ENCODE data around the gene TEN1. TPM values are rescaled to one million over a fixed set of nuclear protein-coding genes. Genes with fewer than 3 reads are reported as not detected.

Gene TEN1
- polyA plus RNA-seq, 3 donors: 15.1 to 24.2 (median 22.9) TPM

DNA sequence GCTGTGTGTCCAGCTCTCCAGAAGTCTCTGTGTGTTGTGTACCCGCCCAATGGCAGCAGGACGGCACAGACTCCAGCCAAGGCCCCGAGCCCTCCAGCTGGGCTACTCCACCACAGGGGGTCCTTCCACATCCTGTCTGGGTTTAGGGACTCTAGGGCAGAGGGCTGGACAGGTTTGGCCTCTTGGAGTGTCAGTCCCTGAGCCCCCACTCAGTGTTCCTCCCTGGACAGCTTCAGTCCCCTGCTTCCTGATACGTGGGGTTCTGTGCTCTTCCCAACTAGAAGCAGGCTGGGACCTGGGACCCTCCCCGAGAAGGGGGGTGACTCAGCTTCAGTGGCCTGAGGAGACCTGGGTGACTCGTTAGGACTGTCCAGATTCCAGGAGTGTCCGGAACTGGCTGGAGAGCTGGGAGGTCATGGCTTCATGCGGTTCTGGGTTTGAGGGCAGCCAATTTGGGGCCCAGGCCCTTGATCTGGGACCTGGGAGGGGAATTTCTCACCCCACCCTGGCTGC is 25.8 kb downstream of the TEN1 start:
- DNase-seq (ENCODE audit: low read depth in 3 of 3, low spot score in 2 of 3): no peak

DNA sequence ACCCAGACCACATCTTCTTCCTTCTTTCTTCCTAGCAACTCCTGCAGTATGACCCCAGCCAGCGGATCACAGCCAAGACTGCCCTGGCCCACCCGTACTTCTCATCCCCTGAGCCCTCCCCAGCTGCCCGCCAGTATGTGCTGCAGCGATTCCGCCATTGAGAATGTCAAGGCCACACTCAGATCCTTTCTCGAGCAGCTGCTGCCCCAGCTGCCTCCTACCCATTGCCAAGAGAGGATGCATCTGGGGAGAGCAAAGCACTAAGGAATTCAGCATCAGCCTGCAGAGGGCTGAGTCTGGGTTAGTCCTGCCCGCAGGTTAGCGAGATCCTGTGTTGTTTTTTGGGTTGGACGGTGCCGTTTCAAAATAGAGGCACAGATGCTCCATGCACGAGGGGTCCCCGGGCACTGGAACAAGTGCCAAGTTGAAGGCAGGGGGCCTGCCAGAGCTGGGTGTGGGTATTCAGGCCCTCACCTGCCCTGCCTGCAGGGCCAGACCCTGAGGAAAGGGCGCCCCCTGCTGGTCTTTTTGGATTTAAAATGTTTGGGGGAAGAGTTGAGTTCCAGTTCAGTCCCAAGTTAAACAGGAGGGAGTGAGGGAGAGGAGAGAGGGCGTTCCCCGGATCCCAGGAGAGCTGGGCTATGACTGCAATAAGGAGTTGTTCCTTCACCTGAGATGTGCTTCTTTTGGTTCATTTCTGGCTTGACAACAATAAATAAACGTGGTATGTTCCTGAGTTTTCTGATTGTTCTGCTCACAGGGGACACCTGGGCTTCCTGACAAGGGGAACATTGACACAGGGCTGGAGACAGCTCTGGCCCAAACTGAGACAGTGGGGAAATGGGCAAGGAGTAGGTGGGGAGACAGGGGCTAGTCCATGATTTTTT is 26.5 kb downstream of the TEN1 start:
- no peak for DNase-seq (ENCODE audit: low read depth in 3 of 3, low spot score in 2 of 3)

GRCh38 chr17:76007131-76007849 is 28.2 kb downstream of the TEN1 start:
- no peak for DNase-seq (ENCODE audit: low read depth in 3 of 3, low spot score in 2 of 3)

GRCh38 chr17:76007850-76008165 is 28.8 kb downstream of the TEN1 start:
- no peak for DNase-seq (ENCODE audit: low read depth in 3 of 3, low spot score in 2 of 3)

- no peak for DNase-seq (ENCODE audit: low read depth in 3 of 3, low spot score in 2 of 3)
Measured at GRCh38 chr17:76008208-76008607, 29.2 kb downstream of the TEN1 start.

DNA sequence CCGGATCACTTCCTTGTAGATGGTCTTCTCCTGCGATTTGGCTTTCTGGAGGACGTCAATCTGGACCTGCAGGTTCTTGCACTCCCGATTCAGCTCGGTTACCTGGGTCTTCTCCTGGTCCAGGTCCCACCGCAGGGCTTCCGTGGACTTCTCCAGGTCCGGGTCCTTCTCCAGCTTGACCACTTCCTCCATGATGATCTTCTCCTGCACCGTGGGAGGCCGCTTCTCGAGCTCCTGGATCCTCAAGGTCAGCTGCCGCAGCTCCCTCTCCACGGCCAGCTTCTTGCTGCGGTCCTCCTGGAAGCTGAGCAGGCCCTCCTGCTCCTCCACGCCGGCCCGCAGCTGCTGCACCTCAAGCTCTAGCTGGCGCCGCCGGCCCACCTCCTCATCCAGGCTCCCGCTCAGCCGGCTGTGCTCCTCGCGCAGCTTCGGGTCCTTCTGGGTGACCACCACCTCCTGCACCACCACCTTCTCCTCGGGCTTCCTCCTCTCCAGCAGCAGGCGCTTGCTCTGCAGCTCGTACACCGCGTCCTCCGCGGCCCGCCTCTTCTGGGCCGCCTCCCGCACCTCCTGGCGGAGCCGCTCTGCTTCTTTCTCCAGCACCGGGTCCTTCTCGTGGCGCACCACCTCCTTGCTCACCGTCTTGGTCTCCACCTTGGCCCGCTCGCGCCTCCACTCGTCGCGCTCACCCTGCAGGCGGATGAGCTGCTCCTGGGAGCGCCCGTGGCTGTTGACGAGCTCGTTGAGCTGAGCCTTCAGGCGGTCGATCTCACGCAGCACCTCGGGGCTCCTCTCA is 29.8 kb downstream of the TEN1 start:
- no peak for DNase-seq (ENCODE audit: low read depth in 3 of 3, low spot score in 2 of 3)

DNA sequence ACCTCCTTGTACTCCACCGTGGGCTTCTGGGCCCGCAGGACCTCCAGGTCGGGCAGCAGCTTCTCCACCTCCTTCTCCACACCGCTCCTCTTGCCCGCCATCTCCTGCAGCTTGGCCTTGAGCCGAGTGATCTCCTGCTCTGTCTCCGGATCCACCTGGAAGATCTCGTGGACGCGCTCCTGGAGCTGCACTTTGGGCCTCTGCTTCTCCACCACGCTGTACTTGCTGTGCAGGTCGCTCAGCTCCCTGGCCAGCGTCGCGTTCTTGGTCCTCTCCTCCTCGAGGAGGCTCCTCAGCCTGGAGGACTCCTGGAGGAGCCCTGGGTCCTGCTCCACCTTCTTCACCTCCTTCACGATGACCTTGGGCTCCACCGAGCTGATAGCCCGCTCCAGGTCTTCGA is 30.4 kb downstream of the TEN1 start:
- no peak for DNase-seq (ENCODE audit: low read depth in 3 of 3, low spot score in 2 of 3)

GRCh38 chr17:76009969-76010661 is 31.1 kb downstream of the TEN1 start:
- no peak for DNase-seq (ENCODE audit: low read depth in 3 of 3, low spot score in 2 of 3)

GRCh38 chr17:76011951-76012350 is 32.9 kb downstream of the TEN1 start:
- DNase-seq (ENCODE audit: low read depth in 3 of 3, low spot score in 2 of 3): no peak

DNA sequence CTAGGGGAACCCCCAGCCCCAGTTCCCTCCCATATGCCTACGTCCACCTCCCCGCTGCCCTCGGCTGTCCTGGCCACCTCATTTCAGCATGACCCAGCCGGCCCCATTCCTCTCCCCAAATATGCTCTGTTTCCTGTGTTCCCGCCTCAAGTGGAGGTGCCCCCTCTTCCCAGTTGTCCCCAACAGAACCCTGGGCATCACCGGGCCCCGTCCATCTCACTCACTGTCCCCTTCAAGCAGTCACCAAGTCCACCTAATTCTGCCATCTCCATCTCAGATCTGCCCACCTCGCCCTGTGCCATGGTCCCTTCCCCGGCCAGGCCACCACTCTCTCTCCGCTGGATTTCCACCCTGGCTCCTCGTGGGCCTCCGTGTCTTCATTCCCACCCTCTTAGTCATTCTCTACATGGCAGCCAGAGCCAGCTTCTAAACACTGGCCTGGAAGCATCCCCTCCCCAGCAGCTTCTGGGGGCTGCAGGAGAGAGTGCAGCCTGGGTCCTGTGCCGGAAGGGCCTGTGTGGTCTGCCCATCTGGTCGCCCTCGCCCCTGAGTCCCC is 34.4 kb downstream of the TEN1 start:
- DNase-seq (ENCODE audit: low read depth in 3 of 3, low spot score in 2 of 3): no peak

DNA sequence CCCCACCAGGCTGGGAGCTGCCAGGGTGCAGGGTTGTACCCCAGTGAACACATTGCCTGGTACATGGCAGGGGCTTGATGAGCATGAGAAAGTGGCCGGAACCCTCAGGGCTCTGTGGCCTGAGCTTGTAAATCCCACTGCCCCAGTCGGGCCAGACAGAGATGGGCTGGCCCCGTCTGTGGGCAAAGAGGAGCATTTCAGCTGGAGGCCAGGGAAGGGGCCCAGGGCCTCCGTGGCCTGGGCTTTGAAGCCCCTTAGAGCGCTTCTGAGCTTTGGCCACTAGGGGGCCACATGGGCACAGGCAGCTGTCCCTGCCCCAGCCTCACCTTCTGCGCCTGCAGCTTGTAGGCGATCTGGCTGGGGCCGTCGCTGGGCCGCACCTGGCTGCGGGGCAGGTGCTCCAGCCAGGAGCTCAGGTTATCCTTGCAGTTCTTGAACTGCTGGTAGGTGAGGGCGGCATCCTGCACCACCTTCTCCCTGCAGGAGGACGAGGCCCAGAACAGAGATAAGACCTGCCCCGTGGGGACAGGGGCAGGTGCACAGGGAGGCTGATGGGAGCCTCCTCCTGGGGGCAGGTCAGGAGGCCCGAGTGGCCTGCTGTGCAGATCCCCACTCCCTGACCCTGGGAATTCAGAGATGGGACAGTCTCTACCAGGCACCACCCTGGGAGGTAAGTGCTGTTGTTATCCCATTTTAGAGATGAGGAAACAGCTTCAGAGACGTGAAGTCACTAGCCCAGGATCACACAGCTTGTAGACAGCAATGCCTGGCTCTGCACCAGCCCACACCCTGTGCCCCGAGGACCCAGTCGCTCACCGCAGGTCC is 35.3 kb downstream of the TEN1 start:
- no peak for DNase-seq (ENCODE audit: low read depth in 3 of 3, low spot score in 2 of 3)

DNA sequence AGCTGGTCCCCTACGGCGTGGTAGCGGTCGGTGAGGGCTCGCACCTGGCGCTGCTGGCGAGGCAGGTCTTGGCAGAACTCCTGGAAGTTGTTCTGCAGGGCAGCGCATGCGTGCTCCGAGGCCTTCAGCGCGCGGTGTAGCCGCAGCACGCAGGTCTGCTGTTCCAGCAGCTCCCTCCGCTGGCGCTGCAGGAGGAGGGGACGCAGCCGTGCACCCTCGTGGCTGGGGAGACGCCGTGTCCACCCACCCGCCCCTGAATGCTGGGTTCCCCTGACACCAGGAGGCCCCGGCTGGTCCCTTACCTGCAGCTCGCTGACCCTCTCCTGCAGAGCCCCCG is 35.9 kb downstream of the TEN1 start:
- no peak for DNase-seq (ENCODE audit: low read depth in 3 of 3, low spot score in 2 of 3)

DNA sequence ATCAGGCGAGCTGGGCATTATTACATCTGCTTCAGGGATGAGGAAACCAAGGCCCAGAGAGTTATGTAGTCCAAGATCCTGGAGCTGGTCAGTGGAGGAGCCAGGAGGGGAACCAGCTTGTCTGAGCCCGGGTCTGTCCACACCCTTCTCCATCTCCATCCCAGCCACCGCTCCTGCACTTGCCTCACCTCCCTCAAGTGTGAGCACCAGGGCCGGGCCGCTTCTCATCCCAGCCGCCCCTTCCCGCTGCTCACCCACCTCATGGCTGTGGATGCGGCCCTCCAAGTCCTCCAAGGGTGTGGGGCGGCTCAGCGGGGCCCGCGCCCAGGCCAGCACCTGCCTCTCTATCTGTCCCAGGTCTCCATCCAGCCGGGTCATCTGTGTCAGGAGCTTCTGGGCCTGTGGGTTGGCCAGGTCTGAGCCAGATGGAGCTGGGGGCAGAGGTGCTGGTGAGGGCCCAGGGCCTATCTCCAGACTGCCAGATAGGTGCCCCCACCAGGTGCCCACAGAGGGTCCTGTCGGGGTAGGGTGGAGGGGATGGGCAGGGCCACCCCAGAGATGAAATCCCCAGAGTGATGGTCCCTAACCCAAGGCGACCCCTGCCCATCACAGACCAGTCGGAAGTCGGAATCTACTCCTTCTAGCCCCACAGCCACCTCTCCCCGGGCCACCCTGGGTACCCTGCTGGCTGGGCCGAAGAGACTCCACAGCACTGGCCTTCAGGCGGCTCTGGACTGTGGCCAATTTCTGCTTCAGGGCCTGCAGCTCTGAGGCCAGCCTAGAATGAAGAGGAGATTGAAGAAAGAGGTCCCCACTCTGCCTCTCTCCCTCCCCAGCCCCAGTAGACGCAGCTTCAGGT is 38.7 kb downstream of the TEN1 start:
- no peak for DNase-seq (ENCODE audit: low read depth in 3 of 3, low spot score in 2 of 3)

- DNase-seq (ENCODE audit: low read depth in 3 of 3, low spot score in 2 of 3): no peak
Measured at GRCh38 chr17:76018340-76018680, 39.3 kb downstream of the TEN1 start.

- DNase-seq (ENCODE audit: low read depth in 3 of 3, low spot score in 2 of 3): no peak
Measured at GRCh38 chr17:76018801-76019200, 39.8 kb downstream of the TEN1 start.

GRCh38 chr17:76019833-76020467 is 40.9 kb downstream of the TEN1 start:
- DNase-seq (ENCODE audit: low read depth in 3 of 3, low spot score in 2 of 3): no peak

DNA sequence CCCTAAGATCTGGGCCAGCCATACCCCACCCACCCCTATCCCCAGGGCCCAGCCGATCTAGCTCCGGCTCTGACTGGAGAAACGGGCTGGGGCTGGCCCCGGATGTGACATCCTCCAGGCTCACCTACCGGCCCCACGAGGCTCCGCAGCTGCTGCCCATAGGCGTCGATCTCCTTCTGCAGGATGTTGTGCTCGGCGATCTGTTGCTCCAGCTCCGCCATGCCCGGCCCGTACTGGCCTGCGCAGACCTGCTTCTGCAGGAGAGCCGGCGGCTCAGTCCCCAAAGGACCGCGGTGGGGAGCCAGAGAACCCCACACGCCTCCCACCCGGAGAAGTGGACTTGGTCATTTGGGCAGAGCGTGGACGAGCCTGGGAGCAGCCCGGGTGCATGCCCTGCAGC is 43.2 kb downstream of the TEN1 start:
- DNase-seq (ENCODE audit: low read depth in 3 of 3, low spot score in 2 of 3): no peak

All from right renal cortex interstitium (tissue), 3 donors.